Gastrocnemius medialis (tissue), 4 donors: ENCODE measurements around the gene GLOD4.

Source experiments
- POLR2A ChIP-seq, 2 donors: fragments of 450-650 bp; IDR thresholded peaks; one replicate each; pipeline ENCODE4 v1.6.1; 2017; ENCODE audit warnings: antibody characterized with exemption in 2 of 2, mild to moderate bottlenecking in 2 of 2, moderate library complexity in 2 of 2
- TF ChIP-seq, protein P1 (sequence below), 5 experiments: fragments of 450-650 bp in 3 of 5; fragments of 200-600 bp in 2 of 5; sonication (generic) in 2 of 5; IDR thresholded peaks in 4 of 5; conservative IDR thresholded peaks in 1 of 5; 1 replicate in 4 of 5; 2 replicates in 1 of 5; pipeline ENCODE4 v1.5.1; 2016 to 2019; ENCODE audit warnings: antibody characterized with exemption in 5 of 5, mild to moderate bottlenecking in 3 of 5, moderate library complexity in 3 of 5

DNA sequence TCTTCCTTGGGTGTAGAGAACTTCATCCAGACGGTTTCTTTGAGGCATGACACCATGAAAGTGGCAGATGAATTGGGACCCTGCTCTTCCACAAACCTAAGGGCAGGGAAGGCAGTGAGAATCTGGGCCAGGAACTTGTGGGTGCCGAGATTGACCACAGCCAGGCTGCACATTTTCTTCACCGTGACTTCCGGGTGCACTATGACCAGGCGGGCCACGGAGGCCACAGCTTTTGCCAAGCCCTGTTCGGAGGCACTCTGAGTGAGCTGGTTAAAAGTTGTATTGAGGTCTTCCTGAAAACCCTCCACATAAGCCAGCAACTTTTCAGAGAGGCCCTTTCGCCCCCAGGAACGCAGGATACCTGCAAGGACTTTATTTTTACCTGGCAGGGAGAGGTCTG is 35.9 kb downstream of the GLOD4 start:
- TF ChIP-seq, protein P1, sequence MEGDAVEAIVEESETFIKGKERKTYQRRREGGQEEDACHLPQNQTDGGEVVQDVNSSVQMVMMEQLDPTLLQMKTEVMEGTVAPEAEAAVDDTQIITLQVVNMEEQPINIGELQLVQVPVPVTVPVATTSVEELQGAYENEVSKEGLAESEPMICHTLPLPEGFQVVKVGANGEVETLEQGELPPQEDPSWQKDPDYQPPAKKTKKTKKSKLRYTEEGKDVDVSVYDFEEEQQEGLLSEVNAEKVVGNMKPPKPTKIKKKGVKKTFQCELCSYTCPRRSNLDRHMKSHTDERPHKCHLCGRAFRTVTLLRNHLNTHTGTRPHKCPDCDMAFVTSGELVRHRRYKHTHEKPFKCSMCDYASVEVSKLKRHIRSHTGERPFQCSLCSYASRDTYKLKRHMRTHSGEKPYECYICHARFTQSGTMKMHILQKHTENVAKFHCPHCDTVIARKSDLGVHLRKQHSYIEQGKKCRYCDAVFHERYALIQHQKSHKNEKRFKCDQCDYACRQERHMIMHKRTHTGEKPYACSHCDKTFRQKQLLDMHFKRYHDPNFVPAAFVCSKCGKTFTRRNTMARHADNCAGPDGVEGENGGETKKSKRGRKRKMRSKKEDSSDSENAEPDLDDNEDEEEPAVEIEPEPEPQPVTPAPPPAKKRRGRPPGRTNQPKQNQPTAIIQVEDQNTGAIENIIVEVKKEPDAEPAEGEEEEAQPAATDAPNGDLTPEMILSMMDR (IDR thresholded peaks at IDR 0.05 in 4 of 5, conservative IDR thresholded peaks at IDR 0.05 in 1 of 5): no peak
- TF ChIP-seq POLR2A (IDR thresholded peaks at IDR 0.05): no peak
